Right atrium auricular region (tissue), 2 donors: ENCODE measurements around the gene CORO2B. TPM values are rescaled to one million over a fixed set of nuclear protein-coding genes. Genes with fewer than 3 reads are reported as not detected.

Experiments used
- DNase-seq: peaks from one replicate; pipeline ENCODE4 v3.0.0-alpha.2; 2019; ENCODE audit warnings: low spot score
- H3K27ac ChIP-seq, 2 donors: fragments of 200-600 bp; sonication (generic); 1 replicate in 1 of 2; 2 replicates in 1 of 2; pipeline ENCODE4 v1.5.1; 2016 to 2019
- H3K27me3 ChIP-seq, 2 donors: fragments of 200-600 bp; sonication (generic); one replicate each; pipeline versions ENCODE4 v1.5.1 to v1.6.0; 2017 to 2019
- H3K36me3 ChIP-seq: fragments of 200-600 bp; sonication (generic); one replicate; pipeline ENCODE4 v1.5.1; 2016
- H3K4me1 ChIP-seq, 2 donors: fragments of 200-600 bp; sonication (generic); one replicate each; pipeline versions ENCODE4 v1.5.1 to v1.6.0; 2017 to 2019
- H3K4me3 ChIP-seq, 2 donors: fragments of 200-600 bp; sonication (generic); 1 replicate in 1 of 2; 2 replicates in 1 of 2; pipeline ENCODE4 v1.5.1; 2017 to 2019; ENCODE audit warnings: mild to moderate bottlenecking in 1 of 2, moderate library complexity in 1 of 2
- H3K9me3 ChIP-seq, 2 donors: fragments of 200-600 bp; sonication (generic); one replicate each; pipeline ENCODE4 v1.5.1; 2019
- total RNA-seq, 2 donors: library from RNA; depleted of rRNA; stranded (reverse); fragments of >200 nt; gene quantifications; one replicate each; pipeline ENCODE4 v1.1.0, GENCODE V29; 2016
- TF ChIP-seq, protein P1 (sequence below), 2 donors: fragments of 200-600 bp; sonication (generic); IDR thresholded peaks; one replicate each; pipeline ENCODE4 v1.5.1; 2019; ENCODE audit warnings: antibody characterized with exemption in 2 of 2

The CORO2B gene
- total RNA-seq, 2 donors from 2014 or later = 6.0 to 9.7 TPM

DNA sequence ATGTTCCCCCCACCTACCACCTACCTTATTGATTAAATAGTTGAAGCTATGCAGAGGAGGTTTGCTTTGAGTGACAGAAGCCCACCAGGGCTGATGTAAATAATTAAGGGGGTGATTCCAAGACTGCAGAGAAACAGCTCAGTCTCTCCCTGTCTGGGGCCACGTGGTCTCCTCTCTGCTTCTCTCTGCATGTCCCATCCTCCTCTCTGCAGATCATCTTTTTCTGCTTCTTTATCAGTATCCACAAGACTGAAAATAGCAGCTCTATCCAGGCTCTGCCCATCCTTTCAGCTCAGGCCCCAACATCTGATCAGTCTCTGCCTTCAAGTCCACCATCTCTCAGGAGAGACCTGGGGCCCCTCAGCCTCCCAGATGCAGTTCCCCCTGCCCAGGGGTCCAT lies 131.1 kb downstream of the CORO2B start:
- no peaks in the 10 kb centered on the region for H3K27me3 ChIP-seq
- TF ChIP-seq, protein P1, sequence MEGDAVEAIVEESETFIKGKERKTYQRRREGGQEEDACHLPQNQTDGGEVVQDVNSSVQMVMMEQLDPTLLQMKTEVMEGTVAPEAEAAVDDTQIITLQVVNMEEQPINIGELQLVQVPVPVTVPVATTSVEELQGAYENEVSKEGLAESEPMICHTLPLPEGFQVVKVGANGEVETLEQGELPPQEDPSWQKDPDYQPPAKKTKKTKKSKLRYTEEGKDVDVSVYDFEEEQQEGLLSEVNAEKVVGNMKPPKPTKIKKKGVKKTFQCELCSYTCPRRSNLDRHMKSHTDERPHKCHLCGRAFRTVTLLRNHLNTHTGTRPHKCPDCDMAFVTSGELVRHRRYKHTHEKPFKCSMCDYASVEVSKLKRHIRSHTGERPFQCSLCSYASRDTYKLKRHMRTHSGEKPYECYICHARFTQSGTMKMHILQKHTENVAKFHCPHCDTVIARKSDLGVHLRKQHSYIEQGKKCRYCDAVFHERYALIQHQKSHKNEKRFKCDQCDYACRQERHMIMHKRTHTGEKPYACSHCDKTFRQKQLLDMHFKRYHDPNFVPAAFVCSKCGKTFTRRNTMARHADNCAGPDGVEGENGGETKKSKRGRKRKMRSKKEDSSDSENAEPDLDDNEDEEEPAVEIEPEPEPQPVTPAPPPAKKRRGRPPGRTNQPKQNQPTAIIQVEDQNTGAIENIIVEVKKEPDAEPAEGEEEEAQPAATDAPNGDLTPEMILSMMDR (IDR thresholded peaks at IDR 0.05) = no peak
- DNase-seq = no peak
- peaks cover 0 to 30% of the 10 kb centered on the region in 2 donors for H3K4me1 ChIP-seq
- no peak overlapping the region for H3K4me3 ChIP-seq
- no peaks in the 10 kb centered on the region for H3K9me3 ChIP-seq
- no peak overlapping the region for H3K27ac ChIP-seq
- no peaks in the 10 kb centered on the region for H3K36me3 ChIP-seq

DNA sequence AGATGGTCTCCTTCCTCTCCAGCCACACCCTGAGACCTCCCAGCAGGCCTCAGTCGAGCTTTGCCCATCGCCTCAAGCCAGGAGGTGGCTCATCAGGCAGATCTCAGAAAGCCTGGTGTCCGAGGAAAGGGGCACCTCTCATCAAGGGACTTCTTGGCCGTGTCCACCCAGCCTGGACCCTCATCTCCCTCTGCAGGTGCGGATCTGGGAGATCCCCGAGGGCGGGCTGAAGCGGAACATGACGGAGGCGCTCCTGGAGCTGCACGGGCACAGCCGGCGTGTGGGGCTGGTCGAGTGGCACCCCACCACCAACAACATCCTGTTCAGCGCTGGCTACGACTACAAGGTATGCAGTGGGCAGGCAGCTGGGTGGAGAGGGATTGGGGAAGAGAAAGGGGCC lies 131.7 kb downstream of the CORO2B start:
- no peaks in the 10 kb centered on the region for H3K27me3 ChIP-seq
- no peak overlapping the region for H3K27ac ChIP-seq
- H3K36me3 ChIP-seq = no peaks in the 10 kb centered on the region
- peaks cover 0 to 26% of the 10 kb centered on the region in 2 donors for H3K4me1 ChIP-seq
- TF ChIP-seq, protein P1 (IDR thresholded peaks at IDR 0.05) = no peak
- no peaks in the 10 kb centered on the region for H3K9me3 ChIP-seq
- no peak overlapping the region for H3K4me3 ChIP-seq
- no peak for DNase-seq

DNA sequence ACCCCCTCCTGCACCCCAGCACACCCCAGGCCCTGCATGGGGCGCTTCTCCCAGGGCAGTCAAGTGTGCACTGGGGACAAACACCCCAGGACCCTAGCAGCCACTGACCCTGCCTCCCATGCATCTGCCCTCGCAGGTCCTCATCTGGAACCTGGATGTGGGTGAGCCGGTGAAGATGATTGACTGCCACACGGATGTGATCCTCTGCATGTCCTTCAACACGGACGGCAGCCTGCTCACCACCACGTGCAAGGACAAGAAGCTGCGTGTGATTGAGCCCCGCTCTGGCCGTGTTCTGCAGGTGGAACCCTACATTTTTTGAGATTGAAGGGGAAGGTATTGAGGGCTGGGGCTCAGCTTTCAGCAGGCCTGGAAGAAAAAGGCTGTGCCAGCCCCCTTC lies 132.6 kb downstream of the CORO2B start:
- H3K27ac ChIP-seq = no peak overlapping the region
- peaks cover 0 to 19% of the 10 kb centered on the region in 2 donors for H3K4me1 ChIP-seq
- H3K9me3 ChIP-seq = no peaks in the 10 kb centered on the region
- H3K36me3 ChIP-seq = no peaks in the 10 kb centered on the region
- TF ChIP-seq, protein P1 (IDR thresholded peaks at IDR 0.05) = no peak
- no peaks in the 10 kb centered on the region for H3K27me3 ChIP-seq
- DNase-seq = no peak
- no peak overlapping the region for H3K4me3 ChIP-seq

DNA sequence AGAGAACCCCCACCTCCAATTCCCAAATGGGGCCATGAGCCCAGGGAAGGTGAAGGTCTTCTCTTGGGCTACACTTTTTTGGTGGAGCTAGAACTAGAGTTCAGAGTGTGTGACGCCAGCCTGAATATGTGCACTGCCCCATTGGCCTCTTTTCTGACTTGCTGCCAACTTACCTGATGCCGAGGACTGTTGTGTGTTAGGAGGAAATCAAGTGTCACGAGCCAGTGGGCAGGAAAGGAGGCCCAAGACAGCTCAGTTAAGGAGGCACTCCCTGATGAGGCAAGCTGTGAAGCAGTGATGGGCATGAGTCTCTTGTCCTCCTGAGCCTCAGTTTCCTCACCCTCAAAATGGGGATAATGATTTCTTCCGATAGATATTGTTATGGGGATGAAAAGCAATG lies 134.1 kb downstream of the CORO2B start:
- no peak for DNase-seq
- no peaks in the 10 kb centered on the region for H3K27me3 ChIP-seq
- H3K9me3 ChIP-seq = no peaks in the 10 kb centered on the region
- H3K27ac ChIP-seq = no peak overlapping the region
- no peak overlapping the region for H3K4me3 ChIP-seq
- peaks cover 0 to 14% of the 10 kb centered on the region in 2 donors for H3K4me1 ChIP-seq
- TF ChIP-seq, protein P1 (IDR thresholded peaks at IDR 0.05) = no peak
- H3K36me3 ChIP-seq = no peaks in the 10 kb centered on the region

DNA sequence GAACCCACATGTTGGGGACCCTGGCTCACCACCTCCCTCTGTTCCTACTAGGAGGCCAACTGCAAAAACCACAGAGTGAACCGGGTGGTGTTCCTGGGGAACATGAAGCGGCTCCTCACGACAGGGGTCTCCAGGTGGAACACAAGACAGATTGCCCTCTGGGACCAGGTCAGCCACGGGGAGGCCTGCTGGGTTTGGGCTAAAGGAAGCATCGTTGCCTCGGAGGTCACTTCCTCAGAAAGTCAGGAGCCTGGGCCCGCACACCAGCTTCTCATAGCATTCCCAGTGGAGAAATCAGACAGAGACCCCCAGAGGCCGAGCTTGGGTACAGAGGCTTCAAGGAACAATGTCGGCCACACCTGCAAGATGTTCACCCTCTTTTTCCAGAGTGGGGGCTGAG lies 135.1 kb downstream of the CORO2B start:
- Histone ChIP-seq H3K4me3 (no peak overlapping the region), H3K27ac (no peak overlapping the region), H3K4me1 (peaks cover 0 to 8% of the 10 kb centered on the region in 2 donors), H3K9me3 (no peaks in the 10 kb centered on the region), H3K36me3 (no peaks in the 10 kb centered on the region), H3K27me3 (no peaks in the 10 kb centered on the region)
- DNase-seq = no peak
- TF ChIP-seq, protein P1 (IDR thresholded peaks at IDR 0.05) = no peak

DNA sequence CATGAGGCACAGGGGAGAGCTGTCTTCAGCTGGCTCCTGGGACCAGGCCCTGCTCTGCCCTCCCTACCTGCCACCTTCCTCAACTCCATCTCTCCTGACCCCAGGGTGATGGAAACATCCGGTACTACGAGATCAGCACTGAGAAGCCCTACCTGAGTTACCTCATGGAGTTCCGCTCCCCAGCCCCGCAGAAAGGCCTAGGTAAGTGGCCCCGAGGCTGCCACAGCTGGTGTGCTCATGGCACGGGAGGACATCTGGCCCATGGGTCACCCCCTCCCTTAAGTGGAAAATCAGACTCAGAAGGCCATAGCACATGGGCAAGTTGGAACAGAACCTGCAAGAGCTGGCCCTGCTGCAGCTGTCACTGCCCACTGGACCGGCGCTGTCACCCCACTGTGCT lies 136.3 kb downstream of the CORO2B start:
- Histone ChIP-seq H3K27ac (no peak overlapping the region), H3K4me1 (peaks cover 0 to 3% of the 10 kb centered on the region in 2 donors), H3K36me3 (no peaks in the 10 kb centered on the region), H3K27me3 (no peaks in the 10 kb centered on the region), H3K9me3 (no peaks in the 10 kb centered on the region), H3K4me3 (no peak overlapping the region)
- no peak for DNase-seq
- TF ChIP-seq, protein P1 (IDR thresholded peaks at IDR 0.05) = no peak
